GM18858 (cell line): ENCODE data around the gene LAMB1.
A peak's percentile ranks its signal among the peaks of the same experiment; 100 is the strongest.
"Not testable (repeated sequence)": the region's sequence is repeated elsewhere in the genome, so short reads cannot be mapped to it uniquely, and the experiment has no call there.

Source experiments
- ATAC-seq: cut with Tn5 transposase; IDR thresholded peaks from one replicate; pipeline ENCODE4 v1.9.1; 2021; ENCODE audit not compliant: unreplicated experiment

The LAMB1 gene

DNA sequence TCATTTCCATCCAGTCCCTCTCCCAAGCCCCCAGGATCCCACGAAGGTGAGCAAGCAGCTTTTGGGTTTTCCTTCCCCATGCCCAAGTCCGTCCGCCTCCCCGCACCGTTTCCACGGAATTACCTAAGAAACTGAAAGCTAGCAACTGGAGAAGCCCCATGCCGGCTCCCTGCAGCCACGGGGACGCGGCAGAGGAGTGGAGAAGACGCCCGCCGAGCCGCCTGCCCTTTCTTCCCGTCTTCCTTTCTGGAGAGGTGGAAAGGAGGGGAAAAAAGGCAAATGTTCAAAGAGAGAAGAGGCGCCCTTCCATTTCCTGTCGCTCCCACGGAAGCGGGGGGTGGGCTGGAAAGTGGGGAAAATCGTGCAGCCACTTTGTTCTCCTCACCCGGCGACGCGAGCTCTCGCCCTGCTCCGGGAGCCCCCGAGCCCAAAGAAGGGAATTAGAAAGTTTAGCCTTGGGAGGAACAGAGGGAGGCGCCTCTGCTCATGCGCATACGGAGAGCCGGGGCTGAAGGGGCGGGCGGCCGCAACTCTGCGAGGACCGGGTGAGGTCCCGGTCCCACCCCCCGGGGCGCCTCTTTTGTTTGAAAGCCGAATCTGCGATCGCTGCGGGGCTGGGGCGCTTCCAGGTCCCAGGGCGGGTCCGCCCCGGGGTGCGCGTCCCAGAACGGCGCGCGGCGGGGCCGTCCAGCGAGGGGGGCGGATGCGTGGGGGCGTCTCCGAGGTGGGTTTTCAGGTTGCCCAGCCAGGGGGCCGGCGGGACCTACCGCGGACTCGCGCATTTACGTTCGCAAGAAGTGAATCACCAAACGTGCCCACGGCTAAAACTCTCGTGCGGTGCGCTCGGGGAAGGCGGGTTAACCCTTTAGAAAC, at the start of gene LAMB1:
TSS of gene LAMB1 (minus strand) at position 436 of the 873 bp plus-strand sequence. CDS start at position 160, 276 bp downstream.
- no peak for ATAC-seq

DNA sequence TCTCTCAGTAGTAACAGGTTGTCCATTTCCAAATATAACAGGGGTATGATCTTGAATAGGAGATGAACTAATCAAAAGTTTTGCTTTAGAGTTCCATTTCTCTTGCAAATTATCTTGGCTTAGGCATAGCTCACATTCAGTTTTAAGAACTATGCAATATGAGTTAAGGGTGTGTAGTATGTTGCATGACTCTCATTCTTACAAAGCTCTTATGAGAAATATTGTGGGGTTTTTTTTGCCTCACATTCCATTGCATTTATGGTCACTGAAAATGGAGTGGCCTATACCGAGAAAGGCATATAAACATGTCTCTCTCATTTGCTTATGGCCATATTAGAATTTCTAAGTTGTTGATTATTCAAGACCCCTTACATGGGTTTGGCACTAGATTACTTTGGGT, 48.5 kb upstream of the LAMB1 start:
- no peak for ATAC-seq

DNA sequence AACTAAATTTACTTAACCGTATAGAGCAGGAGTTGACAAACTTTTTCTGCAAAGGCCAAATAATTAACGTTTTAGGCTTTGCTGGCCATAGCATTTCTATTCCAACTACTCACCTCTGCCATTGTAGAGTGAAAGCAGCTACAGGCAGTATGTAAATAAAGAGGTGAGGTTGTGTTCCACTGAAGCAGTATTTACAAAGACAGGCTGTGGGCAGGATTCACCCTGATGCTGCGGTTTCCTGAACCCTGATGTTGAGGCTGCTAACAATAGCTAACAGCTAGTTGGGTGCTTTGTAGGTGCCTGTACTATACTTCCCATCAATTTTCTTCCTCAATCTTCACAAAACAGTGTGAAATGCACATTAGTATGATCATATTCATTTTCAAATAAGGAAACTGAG, 47.0 kb upstream of the LAMB1 start:
- peak; percentile 79 for ATAC-seq

GRCh38 chr7:108048422-108048821, 45.5 kb upstream of the LAMB1 start:
- ATAC-seq: no peak

- no peak for ATAC-seq
These were observed 44.1 kb upstream of the LAMB1 start for GRCh38 chr7:108046952-108047506.

DNA sequence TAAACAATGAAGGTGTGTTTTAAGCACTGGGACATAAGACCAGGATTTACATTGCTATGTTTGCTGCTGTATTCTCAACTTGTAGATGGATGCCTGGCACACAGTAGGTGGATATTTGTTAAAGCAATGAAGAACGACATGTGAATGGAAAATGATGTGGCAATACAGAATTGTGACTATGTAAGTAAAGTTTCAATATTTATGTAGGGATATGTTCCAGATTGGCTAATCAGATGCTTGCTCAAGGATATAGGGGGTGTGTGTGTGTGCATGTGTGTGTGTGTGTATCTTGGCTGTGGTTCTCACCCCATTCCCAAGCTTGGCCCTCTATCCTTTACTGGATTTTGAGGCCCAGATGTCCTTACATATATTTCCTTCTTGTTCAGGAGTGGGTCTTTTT, 42.7 kb upstream of the LAMB1 start:
- ATAC-seq: no peak

DNA sequence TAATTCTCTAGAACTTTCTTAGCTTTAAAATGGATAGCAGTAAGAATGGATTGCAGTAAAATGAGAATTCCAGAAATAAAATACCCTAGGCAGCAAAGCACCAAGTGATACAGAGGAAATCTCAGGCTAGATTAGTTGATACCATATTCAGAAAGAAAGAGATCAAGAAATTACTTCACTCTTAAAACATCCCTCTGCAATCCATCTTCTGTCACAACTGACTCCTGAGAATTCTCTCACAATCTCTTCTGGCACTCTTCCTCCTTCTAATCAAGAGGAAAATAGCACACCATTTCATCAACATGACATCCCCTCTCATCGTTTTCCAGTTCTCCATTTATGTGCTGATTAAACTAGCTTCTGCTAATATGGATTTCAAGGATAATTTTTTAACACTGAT, 42.2 kb upstream of the LAMB1 start:
- no peak for ATAC-seq

GRCh38 chr7:108044345-108044744, 41.4 kb upstream of the LAMB1 start:
- no peak for ATAC-seq

GRCh38 chr7:108038986-108039385, 36.0 kb upstream of the LAMB1 start:
- ATAC-seq: no peak

DNA sequence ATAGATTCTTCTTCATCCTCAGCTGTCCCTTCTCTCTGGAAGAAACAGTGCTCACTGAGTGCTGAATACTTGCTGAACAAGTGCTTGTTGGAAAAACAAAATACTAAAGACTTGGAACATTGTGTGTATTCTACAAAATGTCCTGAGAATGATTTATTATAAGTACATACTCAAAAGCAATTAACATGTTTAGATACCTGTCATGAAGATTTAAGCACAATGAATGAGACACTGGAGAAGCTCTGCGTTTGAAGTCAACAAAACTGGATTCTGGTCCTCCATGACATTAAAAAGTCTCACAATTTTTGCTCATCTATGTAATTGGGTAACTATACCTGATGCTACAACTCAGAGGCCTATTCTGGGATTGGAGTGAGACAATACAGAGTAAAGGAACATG, 34.8 kb upstream of the LAMB1 start:
- no peak for ATAC-seq

DNA sequence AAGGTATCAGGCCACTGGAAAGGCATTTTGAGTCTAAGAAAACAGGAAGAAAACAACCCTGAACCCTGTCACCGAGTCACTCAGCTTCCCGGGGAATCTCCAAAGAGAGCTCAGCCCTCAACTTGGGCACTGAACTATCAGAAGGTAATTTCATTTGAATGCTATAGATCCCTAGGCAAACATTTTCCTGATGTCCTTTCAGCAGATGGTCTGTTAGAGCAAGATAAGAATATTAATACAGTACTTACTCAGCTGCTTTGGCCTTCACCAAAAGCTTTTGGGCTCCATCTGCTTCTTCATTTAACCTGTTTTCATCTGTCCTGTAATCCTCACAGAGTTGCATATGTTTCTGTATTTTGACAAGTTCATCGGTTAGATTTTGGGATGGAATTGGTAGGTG, 34.2 kb upstream of the LAMB1 start:
- no peak for ATAC-seq

DNA sequence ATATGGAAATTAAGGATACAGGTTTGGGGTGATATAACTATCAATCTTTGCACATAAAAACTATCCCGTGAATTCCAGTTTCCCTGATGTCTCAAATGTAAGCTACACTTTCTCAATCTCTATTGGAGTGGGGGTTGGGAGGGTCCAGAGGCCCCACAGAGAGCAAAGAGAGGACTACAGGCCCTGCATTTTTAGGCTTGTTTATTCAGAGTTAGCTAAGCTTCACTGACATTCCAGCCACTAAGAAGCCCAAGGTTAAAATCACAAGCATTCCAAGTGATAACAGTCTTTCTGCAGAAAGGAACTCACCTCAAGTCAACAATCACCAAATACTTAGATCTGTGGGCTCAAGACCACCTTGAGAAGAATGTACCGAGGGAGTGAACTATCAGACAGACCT, 31.6 kb upstream of the LAMB1 start:
- ATAC-seq: no peak

DNA sequence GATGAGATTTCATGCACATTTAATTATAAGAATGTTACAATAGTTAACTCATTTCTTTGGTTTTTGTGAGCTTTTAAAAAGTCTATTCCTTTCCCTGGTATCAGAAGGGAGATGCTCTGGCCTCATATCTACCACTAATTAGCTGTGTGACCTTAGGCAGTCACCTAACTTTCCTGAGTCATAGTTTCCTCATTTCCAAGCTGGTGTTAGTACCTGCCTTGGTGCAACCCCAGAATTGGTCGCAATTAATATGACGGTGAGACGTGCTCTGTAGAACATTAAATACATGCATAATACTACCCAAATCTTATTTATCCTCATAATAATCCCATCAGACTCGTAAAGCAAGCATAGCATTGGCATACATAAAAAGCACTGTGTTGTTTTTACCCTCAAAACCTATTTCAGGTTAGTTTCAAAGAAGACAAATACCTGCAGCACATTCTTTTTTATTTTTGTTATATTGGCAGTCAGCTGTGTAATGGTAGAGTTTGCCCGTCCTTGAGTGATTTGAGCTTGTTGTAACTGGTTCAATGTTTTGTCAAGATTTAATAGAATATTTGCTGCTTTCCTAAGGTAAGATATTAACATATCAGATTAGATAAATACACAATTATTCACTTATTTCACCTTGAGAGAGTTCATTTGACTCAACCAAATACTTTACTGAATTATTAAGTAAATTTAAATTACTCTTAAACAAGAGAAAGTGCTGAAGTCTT, 31.0 kb upstream of the LAMB1 start:
- ATAC-seq: no peak

- ATAC-seq: not testable (repeated sequence)
These were observed 30.3 kb upstream of the LAMB1 start for GRCh38 chr7:108033309-108033708.

DNA sequence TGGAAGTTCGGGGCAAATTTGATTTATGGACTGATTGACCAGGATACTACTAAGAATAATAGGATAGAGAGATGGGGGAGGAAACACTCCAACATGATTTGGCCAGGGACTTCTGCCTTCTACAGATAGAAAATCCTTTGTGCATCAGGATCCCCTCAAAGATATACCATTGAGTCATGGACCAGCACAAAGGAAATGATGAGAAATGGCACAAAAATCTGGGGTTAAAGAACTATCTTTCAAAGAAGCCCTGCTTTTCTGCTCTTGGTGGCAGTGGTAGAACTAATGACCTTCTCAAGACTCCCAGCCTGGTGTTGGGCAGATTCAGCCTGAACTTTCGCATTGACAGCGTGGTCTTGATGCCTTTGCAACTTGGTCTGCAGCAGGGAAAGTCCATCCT, 27.6 kb upstream of the LAMB1 start:
- no peak for ATAC-seq

- ATAC-seq: no peak
These were observed 26.1 kb upstream of the LAMB1 start for GRCh38 chr7:108029034-108029433.

DNA sequence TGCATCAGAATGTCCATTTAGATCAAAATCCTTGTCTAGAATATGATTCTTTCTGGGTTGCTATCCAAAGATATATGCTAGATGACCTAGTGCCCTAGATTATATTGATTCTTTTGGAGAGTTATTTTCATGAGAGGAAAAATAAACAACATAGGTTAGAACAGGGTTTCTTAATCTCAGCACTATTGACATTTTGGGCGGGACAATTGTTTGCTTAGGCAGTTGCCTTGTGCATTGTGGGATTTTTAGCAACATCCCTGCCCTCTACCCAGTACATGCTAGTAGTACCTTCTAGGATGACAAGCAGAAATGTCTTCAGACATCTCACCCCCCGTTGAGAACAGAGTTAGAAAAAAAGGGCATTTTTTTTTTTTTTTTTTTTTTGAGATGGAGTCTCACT, 25.1 kb upstream of the LAMB1 start:
- no peak for ATAC-seq

- ATAC-seq: no peak
These were observed 24.3 kb upstream of the LAMB1 start for GRCh38 chr7:108027239-108027638.

DNA sequence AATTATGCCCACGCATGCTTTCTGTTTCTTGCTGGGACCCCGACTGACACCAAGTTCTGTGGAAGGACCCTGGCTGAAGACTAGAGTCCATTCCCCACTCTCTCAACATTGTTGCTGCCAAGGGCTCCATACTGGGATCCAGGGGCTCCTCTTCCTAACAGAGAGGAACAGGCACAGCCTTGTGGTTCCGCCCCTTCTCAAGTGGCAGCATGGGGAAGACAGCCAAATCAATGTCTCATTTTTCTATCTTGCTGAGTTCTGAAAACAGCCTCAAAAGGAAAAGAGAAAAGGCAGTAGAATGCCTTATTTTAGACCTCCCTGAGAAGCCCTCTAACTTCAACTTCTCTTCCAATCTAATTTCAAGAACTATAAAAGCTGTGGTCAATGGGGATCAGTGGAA, 23.7 kb upstream of the LAMB1 start:
- no peak for ATAC-seq

DNA sequence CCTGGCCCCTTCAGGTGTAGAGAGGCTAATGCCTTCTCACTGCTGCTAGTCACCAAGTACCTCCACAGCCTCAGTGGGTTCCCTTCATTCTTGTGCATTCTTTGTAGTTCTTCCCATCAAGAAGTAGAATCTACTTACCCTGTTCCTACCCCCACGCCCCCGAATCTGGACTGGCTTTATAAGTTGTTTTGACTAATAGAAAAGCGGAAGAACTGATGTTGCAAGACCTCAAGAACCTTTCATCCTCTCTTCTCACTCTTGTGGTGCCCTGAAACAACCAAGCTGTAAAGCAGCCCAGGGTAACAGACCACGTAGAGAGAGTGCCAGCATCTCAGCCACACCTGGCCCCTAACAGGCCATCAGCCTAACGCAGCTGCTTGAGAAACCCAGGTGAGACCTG, 23.2 kb upstream of the LAMB1 start:
- ATAC-seq: no peak

GRCh38 chr7:108024538-108024937, 21.6 kb upstream of the LAMB1 start:
- ATAC-seq: no peak

- no peak for ATAC-seq
These were observed 17.6 kb upstream of the LAMB1 start for GRCh38 chr7:108020585-108020984.
